GM23338 (cell line): Measurements from ENCODE around the gene ANKRD55.

Source experiments
- CTCF ChIP-seq, 2 experiments: fragments of 200-600 bp in 1 of 2; sonication (generic) in 1 of 2; conservative IDR thresholded peaks; 2 replicates each; pipeline versions ENCODE4 v1.5.1 to v1.6.1; 2016 to 2017; ENCODE audit warnings: antibody characterized with exemption in 2 of 2, low read depth in 2 of 2, mild to moderate bottlenecking in 2 of 2, moderate library complexity in 1 of 2
- POLR2AphosphoS5 ChIP-seq: IDR thresholded peaks from 2 replicates; pipeline ENCODE4 v1.6.1; 2016; ENCODE audit warnings: antibody characterized with exemption, low read depth
- TF ChIP-seq, protein P1 (sequence below): IDR thresholded peaks from one replicate; pipeline ENCODE4 v1.6.1; 2018; ENCODE audit warnings: antibody characterized with exemption; ENCODE audit not compliant: unreplicated experiment

DNA sequence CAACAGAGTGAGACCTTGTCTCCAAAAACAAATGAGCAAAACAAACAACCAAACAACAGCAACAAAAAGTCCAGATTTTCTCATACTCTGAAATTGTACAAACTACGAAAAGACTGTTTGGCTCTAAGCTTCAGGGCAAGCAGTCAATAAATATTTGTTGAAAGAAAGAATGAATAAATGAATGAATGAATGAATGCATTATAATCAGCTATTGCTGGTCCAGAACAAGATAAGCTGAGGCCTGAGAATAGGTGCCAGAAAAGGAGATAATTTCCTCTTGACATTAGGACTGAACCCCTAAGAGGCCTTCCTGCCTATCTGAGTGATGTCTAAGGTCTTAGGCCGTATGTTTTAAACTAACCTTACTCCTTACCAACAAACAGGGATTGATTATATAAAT lies 139.2 kb downstream of the ANKRD55 start:
- TF ChIP-seq CTCF (conservative IDR thresholded peaks at IDR 0.05; ENCODE audit: low read depth in 2 of 2) (no peak), POLR2AphosphoS5 (no peak)
- TF ChIP-seq, protein P1, sequence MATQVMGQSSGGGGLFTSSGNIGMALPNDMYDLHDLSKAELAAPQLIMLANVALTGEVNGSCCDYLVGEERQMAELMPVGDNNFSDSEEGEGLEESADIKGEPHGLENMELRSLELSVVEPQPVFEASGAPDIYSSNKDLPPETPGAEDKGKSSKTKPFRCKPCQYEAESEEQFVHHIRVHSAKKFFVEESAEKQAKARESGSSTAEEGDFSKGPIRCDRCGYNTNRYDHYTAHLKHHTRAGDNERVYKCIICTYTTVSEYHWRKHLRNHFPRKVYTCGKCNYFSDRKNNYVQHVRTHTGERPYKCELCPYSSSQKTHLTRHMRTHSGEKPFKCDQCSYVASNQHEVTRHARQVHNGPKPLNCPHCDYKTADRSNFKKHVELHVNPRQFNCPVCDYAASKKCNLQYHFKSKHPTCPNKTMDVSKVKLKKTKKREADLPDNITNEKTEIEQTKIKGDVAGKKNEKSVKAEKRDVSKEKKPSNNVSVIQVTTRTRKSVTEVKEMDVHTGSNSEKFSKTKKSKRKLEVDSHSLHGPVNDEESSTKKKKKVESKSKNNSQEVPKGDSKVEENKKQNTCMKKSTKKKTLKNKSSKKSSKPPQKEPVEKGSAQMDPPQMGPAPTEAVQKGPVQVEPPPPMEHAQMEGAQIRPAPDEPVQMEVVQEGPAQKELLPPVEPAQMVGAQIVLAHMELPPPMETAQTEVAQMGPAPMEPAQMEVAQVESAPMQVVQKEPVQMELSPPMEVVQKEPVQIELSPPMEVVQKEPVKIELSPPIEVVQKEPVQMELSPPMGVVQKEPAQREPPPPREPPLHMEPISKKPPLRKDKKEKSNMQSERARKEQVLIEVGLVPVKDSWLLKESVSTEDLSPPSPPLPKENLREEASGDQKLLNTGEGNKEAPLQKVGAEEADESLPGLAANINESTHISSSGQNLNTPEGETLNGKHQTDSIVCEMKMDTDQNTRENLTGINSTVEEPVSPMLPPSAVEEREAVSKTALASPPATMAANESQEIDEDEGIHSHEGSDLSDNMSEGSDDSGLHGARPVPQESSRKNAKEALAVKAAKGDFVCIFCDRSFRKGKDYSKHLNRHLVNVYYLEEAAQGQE = no peak
